Activated CD4-positive, CD25-positive, alpha-beta regulatory T cell treated with anti-CD3 and anti-CD28 coated beads, Interleukin-2, amount 50 U/mL, for 72 hours (primary cell): ENCODE results near the gene VGLL3.

Experiments used
- DNase-seq: peaks from one replicate; pipeline ENCODE4 v3.0.0; 2021

The VGLL3 gene

GRCh38 chr3:86948822-86949221 lies 42.1 kb downstream of the VGLL3 start:
- DNase-seq: no peak

- no peak for DNase-seq
Observed at GRCh38 chr3:86942206-86942605, 48.7 kb downstream of the VGLL3 start.

DNA sequence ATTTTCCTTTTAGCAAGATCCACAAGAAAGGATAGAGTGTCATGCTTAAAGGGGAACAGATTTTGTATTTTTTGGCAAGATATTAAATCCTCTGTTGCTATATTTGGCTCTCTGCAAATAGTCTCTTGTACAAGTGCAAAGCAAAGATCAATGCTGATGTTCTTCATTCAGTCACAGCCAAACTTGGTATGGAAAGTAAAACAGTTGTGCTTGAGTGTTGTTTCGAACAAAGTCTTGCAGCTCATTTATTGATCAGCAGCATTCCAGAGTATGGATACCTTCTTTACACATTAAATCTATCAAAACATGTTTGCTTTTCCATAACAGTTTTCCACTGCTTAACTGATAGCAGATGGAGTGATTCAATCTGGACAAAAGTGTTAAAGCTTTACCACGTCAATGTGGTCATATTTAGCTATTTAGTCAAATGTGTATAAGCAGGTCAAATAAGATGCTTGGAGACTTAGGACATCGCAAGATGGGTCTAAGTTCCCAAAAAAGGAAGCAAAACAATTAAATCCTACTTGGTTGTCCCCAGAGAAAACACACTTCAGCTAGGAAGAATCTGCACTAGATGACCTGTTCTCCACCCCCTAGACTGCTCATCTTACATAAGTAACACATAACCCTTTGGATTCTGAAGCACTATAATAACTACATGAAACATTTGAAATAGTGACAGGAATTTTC lies 52.4 kb downstream of the VGLL3 start:
- no peak for DNase-seq

GRCh38 chr3:86937306-86937791 lies 53.6 kb downstream of the VGLL3 start:
- no peak for DNase-seq

DNA sequence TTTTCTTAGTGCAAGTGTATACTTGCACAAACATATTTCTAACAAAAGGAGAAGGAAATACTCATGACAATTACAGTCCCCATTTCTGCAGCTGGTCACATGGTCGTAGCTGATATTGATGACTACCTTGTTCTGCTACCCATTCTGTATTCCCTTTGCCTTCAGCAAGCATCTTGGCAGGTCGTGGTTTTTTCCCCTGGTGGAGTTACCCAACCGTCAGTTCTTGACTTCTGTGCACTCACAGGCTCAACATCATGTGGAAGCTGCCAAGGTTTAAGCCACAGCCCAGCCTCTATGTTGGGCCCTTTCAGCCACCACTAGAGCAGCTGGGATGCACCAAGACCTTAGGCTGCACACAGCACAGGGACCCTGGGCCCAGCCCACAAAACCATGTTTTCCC lies 56.1 kb downstream of the VGLL3 start:
- DNase-seq: no peak

DNA sequence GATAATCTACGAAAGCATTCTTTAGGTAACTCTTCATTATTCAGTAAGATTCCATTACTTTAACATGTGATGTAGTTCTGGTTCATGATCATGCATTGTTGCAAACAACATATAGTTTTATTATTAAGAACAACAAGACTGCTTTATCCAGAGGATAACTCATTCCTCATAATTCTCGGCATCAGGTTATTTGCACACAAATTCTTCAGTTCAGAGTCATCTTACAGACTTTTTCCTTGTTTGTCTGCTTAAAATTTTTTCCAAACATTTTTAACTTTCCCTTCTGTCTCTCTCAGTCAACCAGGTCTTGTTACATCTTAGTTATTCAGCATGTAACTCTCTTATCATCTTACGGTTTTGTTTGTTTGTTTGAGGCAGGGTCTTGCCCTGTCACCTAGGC lies 60.1 kb downstream of the VGLL3 start:
- DNase-seq: no peak

DNA sequence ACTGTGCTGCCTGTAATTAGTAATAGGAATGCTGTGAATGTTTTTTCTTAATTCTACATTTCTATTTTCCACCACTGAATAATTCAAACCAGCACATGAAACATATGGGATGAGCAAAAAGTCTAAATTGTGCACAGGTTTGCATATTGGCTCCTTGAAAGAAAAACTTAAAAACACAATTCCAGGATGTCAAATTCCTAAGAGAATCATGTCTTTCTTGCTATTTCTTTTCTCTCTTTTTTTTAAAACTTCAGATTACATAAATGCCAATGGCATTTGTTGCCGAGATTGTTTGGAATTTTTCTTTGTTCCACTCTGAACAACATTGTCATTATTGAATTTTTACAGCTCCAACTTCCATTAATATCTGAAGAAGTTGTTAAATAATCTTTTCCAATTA lies 60.8 kb downstream of the VGLL3 start:
- DNase-seq: no peak

DNA sequence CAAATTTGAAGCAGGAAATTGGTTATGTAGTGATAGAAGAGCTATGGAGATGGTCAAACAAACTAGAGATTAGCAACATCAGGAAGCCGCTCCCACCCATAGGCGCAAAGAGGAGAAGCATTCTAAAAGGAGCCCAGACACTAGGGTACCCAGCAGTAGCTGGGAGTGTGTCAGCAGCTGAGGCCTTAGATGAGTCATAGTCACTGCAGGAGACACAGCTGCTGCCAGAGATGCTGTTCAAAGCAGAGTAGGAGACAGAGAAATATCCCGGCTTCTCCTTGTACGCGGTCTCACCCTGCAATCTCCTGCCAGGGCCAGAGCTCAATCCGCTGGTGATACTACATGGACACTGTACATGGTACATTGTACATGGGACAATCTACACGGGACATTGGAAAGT lies 61.9 kb downstream of the VGLL3 start:
- no peak for DNase-seq

DNA sequence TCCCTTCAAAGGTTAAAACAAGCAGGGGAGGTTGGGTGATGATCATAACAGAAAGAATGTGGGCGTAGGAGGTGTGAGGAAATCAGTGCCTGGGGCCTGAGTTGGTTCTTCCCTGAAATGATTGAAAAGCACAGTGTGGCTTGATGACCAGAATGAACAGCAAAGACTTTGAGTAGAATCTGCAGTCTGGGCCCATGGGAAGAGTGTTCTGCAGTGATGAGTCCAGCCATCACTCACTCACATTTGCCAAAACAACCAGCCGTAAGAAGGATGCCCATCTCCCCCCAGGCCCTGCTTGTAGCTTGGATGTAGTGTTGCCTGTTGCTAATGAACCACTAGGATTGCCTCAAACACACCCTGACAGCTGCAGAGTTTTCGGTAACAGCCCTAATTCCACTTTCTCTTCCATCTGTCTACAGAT lies 67.9 kb downstream of the VGLL3 start:
- no peak for DNase-seq

DNA sequence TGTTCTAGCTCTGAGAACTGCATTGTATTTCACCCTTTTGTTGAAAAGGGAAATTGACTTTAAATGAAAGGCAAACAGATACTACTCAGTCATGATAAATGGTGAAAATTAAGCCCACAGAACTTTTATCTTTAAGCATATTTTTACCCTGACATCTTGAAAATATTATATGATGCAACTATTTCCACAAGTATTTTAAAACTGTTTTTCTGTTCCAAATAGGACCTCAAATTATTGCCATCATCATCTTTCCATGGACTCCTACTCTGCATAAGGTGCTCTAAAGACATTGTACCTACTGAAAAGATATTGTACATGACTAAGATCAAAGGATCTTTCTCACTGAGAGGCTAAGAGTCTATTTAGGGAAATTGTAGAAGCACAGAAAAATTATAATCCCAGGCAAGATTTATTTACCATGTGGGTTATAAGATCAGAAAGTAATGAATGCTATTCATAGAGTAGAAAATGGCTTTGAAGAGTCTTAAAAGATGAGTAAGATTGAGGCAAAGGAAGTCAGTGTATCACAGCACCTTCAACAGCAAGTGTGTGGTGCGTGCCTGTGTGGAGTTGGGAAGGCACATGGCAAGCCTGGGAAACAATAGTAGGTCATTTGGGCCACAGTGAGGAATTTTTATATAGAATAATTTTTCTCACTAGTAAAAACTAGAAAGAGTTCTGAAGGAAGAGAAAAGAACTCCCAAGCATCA lies 68.8 kb downstream of the VGLL3 start:
- no peak for DNase-seq

- no peak for DNase-seq
Observed at GRCh38 chr3:86914670-86915069, 76.3 kb downstream of the VGLL3 start.

DNA sequence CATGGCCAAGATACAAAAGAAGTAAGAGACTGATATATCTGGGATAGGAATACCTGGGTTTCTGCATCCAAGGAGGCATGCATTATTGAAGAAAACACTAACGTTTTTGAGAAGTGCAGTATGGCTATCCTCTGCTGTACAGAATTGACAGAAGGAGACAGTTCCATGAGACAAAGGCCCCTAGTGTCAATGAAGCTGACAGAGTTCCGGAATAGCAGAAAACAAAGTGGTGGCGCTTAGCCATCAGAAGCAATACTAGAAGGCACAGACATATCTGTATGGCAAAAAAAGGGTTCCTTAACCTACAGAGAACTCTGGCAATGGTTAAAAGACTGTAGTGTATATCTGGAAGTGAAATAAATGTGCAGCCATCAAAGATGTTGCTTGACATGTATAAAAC lies 77.8 kb downstream of the VGLL3 start:
- no peak for DNase-seq

DNA sequence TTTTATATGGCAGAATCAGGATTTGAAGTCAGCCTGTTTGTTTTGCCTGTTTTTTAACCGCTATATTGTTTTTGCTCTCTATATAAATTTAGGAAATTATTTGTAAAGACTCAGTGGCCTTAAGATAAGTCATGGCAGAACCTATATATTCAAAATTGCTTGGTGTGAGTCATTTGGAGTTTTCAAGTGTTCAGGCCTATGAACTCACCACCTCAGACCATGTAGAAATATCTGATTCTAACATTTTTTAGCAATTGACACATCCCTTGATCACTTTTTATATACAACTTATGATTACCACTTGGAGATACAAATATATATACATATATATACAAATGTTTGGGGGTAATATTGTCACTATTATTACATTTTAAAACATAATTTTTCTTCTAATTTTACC lies 95.7 kb downstream of the VGLL3 start:
- no peak for DNase-seq

DNA sequence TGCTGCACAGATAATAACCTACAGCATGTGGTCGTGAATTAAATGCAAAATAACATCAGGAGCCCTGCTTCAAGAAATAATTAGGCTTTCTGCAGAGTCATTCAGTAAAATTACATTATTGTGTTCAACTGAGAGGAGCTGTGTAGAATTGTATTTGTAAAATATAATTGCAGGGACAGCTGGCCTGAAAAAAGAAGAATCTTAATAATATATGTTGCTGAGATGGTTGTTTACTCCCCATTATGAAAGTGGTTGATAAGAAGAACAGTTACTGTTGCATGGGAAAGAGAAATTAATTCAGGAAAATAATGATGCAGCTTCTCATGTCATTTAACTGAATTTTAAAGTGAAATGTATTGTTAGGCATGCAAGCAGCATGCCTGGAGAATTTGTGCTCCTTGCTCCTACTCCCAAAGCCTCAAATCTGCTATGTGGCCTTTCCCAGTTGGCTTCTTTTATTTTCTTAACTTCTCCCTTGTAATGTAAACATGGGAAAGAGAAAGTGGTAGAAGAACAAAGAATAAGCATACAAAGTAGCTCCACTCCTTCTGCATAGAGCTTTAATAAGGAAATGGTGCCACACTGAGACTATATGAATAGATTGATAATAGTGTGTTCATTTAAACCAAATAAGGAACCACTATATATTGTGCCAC lies 100.1 kb downstream of the VGLL3 start:
- DNase-seq: no peak
